ENCODE measurements around the gene LAMC2.

The LAMC2 gene

GRCh38 chr1:183209533-183210158 is 23.6 kb downstream of the LAMC2 start:
- H3K4me2 ChIP-seq (ENCODE audit: low read depth, low read length), result no peak overlapping the region
- no peaks in the 10 kb centered on the region for H3K9me2 ChIP-seq (replicated peaks; ENCODE audit: insufficient read depth, low read length)
- no peaks in the 10 kb centered on the region for H3F3A ChIP-seq (ENCODE audit: insufficient read depth, low read length)
- no peaks in the 10 kb centered on the region for H3K9me3 ChIP-seq (replicated peaks; ENCODE audit: insufficient read depth, low read length)
- no peak overlapping the region for H3K27ac ChIP-seq (ENCODE audit: low read length)
- no peak for TF ChIP-seq CTCF (IDR thresholded peaks at IDR 0.05; ENCODE audit: low read length)
- TF ChIP-seq EZH2 (optimal IDR thresholded peaks at IDR 0.05; ENCODE audit: low read depth, low read length), result no peak
- no peak for TF ChIP-seq EZH2phosphoT487 (IDR thresholded peaks at IDR 0.05; ENCODE audit: low read length)
- no peaks in the 10 kb centered on the region for H3K27me3 ChIP-seq (replicated peaks; ENCODE audit: insufficient read depth, low read length)
- no peak overlapping the region for H3K9ac ChIP-seq (ENCODE audit: low read length)
- peak; percentile 28 for DNase-seq
- no peaks in the 10 kb centered on the region for H3K79me2 ChIP-seq (ENCODE audit: low read length)
- H2AFZ ChIP-seq (ENCODE audit: low read length), result no peak overlapping the region
- no peaks in the 10 kb centered on the region for H3K4me1 ChIP-seq (ENCODE audit: low read length)
- H3K36me3 ChIP-seq (replicated peaks; ENCODE audit: insufficient read depth, low read length), result no peaks in the 10 kb centered on the region
- H3K4me3 ChIP-seq (ENCODE audit: low read length), result no peak overlapping the region
- no peaks in the 10 kb centered on the region for H4K20me1 ChIP-seq (ENCODE audit: insufficient read depth, low read length)

GRCh38 chr1:183210681-183211080 is 24.6 kb downstream of the LAMC2 start:
- H3K27ac ChIP-seq (ENCODE audit: low read length), result no peak overlapping the region
- no peak overlapping the region for H2AFZ ChIP-seq (ENCODE audit: low read length)
- TF ChIP-seq EZH2phosphoT487 (IDR thresholded peaks at IDR 0.05; ENCODE audit: low read length) (no peak), CTCF (IDR thresholded peaks at IDR 0.05; ENCODE audit: low read length) (no peak), EZH2 (optimal IDR thresholded peaks at IDR 0.05; ENCODE audit: low read depth, low read length) (no peak)
- no peak overlapping the region for H3K9ac ChIP-seq (ENCODE audit: low read length)
- no peak overlapping the region for H3K4me2 ChIP-seq (ENCODE audit: low read depth, low read length)
- H3K4me1 ChIP-seq (ENCODE audit: low read length), result no peaks in the 10 kb centered on the region
- H3K27me3 ChIP-seq (replicated peaks; ENCODE audit: insufficient read depth, low read length), result no peaks in the 10 kb centered on the region
- no peaks in the 10 kb centered on the region for H3K36me3 ChIP-seq (replicated peaks; ENCODE audit: insufficient read depth, low read length)
- H3K9me2 ChIP-seq (replicated peaks; ENCODE audit: insufficient read depth, low read length), result no peaks in the 10 kb centered on the region
- H3K79me2 ChIP-seq (ENCODE audit: low read length), result no peaks in the 10 kb centered on the region
- no peaks in the 10 kb centered on the region for H3K9me3 ChIP-seq (replicated peaks; ENCODE audit: insufficient read depth, low read length)
- H3F3A ChIP-seq (ENCODE audit: insufficient read depth, low read length), result no peaks in the 10 kb centered on the region
- no peak for DNase-seq
- no peaks in the 10 kb centered on the region for H4K20me1 ChIP-seq (ENCODE audit: insufficient read depth, low read length)
- no peak overlapping the region for H3K4me3 ChIP-seq (ENCODE audit: low read length)

- Histone ChIP-seq H3K9ac (ENCODE audit: low read length) (no peak overlapping the region), H3K79me2 (ENCODE audit: low read length) (no peaks in the 10 kb centered on the region), H3K36me3 (replicated peaks; ENCODE audit: insufficient read depth, low read length) (no peaks in the 10 kb centered on the region), H3K4me2 (ENCODE audit: low read depth, low read length) (no peak overlapping the region), H3K27ac (ENCODE audit: low read length) (no peak overlapping the region), H3K4me1 (ENCODE audit: low read length) (no peaks in the 10 kb centered on the region), H3K9me3 (replicated peaks; ENCODE audit: insufficient read depth, low read length) (no peaks in the 10 kb centered on the region), H3F3A (ENCODE audit: insufficient read depth, low read length) (no peaks in the 10 kb centered on the region), H3K4me3 (ENCODE audit: low read length) (no peak overlapping the region), H3K27me3 (replicated peaks; ENCODE audit: insufficient read depth, low read length) (no peaks in the 10 kb centered on the region), H3K9me2 (replicated peaks; ENCODE audit: insufficient read depth, low read length) (no peaks in the 10 kb centered on the region), H4K20me1 (ENCODE audit: insufficient read depth, low read length) (no peaks in the 10 kb centered on the region), H2AFZ (ENCODE audit: low read length) (no peak overlapping the region)
- no peak for TF ChIP-seq EZH2 (optimal IDR thresholded peaks at IDR 0.05; ENCODE audit: low read depth, low read length)
- TF ChIP-seq CTCF (IDR thresholded peaks at IDR 0.05; ENCODE audit: low read length), result no peak
- TF ChIP-seq EZH2phosphoT487 (IDR thresholded peaks at IDR 0.05; ENCODE audit: low read length), result no peak
- no peak for DNase-seq
Measured at GRCh38 chr1:183212870-183213269, 26.8 kb downstream of the LAMC2 start.

All from MM.1S (cell line).